HUES64 (cell line): ENCODE data around the gene GALNT5.

Experiments
- H3K27ac ChIP-seq: 2 replicates; pipeline ENCODE4 v1.7.0; 2013; ENCODE audit warnings: low read depth, low read length, inconsistent platforms
- H3K27me3 ChIP-seq: 2 replicates; pipeline ENCODE4 v1.6.1; 2013; ENCODE audit warnings: mild to moderate bottlenecking, low read length; ENCODE audit not compliant: insufficient read depth
- H3K36me3 ChIP-seq: 2 replicates; pipeline ENCODE4 v1.6.1; 2013; ENCODE audit warnings: mild to moderate bottlenecking, low read length; ENCODE audit not compliant: insufficient read depth
- H3K4me1 ChIP-seq: 2 replicates; pipeline ENCODE4 v1.6.1; 2013; ENCODE audit warnings: mild to moderate bottlenecking, low read length, moderate library complexity; ENCODE audit not compliant: insufficient read depth
- H3K4me3 ChIP-seq: 2 replicates; pipeline ENCODE4 v1.5.1; 2013; ENCODE audit warnings: mild to moderate bottlenecking, low read length, moderate library complexity
- H3K9ac ChIP-seq: 2 replicates; pipeline ENCODE4 v1.6.1; 2013; ENCODE audit warnings: mild to moderate bottlenecking, low read depth, low read length
- H3K9me3 ChIP-seq: 2 replicates; pipeline ENCODE4 v1.6.1; 2013; ENCODE audit warnings: low read depth, low read length; ENCODE audit not compliant: insufficient read depth
- WGBS: fragments of 150-250, 120-280 bp; methylation state at CpG from one replicate; pipeline ENCODE4 v1.1.7; 2013; ENCODE audit warnings: missing lambda C conversion rate; 5-methylcytosine and 5-hydroxymethylcytosine counted together

Gene GALNT5

DNA sequence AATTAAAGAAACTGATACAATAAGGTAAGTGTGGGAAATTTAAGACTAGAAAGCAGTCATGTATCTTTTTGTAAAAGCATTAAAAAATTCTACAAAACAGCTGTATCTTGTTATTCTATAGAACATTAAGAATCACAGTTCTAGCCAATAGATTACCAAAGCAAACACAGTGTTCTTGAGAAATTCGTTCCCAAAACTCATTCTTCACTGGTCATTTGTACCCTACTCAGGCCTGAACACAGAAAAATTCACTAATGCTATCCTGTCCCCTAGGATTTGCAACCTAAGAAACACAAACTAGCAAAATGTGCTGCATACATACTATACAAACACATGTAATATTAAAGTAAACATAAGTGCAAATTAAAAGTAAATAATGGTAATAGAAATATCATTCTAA is 39.0 kb downstream of the GALNT5 start:
- WGBS = 92% methylated on average over 1 of the region's 1 CpG
- H3K9me3 ChIP-seq = no peaks in the 10 kb centered on the region

DNA sequence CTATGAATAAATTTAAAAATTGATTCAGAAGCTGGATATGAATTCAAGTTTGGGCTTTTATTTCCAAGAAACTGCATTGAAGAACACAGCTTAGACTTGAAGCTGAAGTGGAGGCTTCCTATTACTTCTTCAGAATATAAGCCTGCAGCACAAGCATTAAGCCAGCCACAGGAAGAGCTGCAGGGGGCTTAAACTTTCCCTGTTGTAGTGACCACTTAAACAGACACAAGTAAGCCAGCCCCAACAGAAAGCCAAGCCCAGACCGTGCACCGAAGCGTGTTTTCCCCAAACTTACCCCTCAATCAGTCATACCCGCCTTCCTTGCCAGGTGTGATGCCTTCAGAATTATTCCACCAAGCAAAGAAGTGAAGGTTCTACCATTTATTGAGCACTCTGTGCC is 39.5 kb downstream of the GALNT5 start:
- no peaks in the 10 kb centered on the region for H3K36me3 ChIP-seq
- H3K4me1 ChIP-seq = no peaks in the 10 kb centered on the region
- no peaks in the 10 kb centered on the region for H3K27me3 ChIP-seq
- no peaks in the 10 kb centered on the region for H3K9me3 ChIP-seq
- WGBS = 85% methylated on average over 4 of the region's 4 CpGs
- H3K9ac ChIP-seq = no peak overlapping the region
- H3K27ac ChIP-seq = no peak overlapping the region
- H3K4me3 ChIP-seq = no peak overlapping the region

More for the DNA sequence above, 39.0 kb downstream of the GALNT5 start:
- Histone ChIP-seq H3K27me3 (no peaks in the 10 kb centered on the region), H3K9ac (no peak overlapping the region), H3K27ac (no peak overlapping the region), H3K36me3 (no peaks in the 10 kb centered on the region), H3K4me3 (no peak overlapping the region), H3K4me1 (no peaks in the 10 kb centered on the region)

- Histone ChIP-seq H3K4me3 (no peak overlapping the region), H3K27me3 (no peaks in the 10 kb centered on the region), H3K27ac (no peak overlapping the region), H3K9me3 (no peaks in the 10 kb centered on the region), H3K9ac (no peak overlapping the region), H3K4me1 (no peaks in the 10 kb centered on the region), H3K36me3 (no peaks in the 10 kb centered on the region)
- 94% methylated on average over 2 of the region's 2 CpGs for WGBS
Measured at GRCh38 chr2:157301307-157301706, 43.8 kb downstream of the GALNT5 start.

GRCh38 chr2:157302492-157303099 is 45.1 kb downstream of the GALNT5 start:
- no peak overlapping the region for H3K4me3 ChIP-seq
- H3K9me3 ChIP-seq = no peaks in the 10 kb centered on the region
- no peaks in the 10 kb centered on the region for H3K36me3 ChIP-seq
- no peaks in the 10 kb centered on the region for H3K4me1 ChIP-seq
- H3K27me3 ChIP-seq = no peaks in the 10 kb centered on the region
- WGBS = 13% methylated on average over 5 of the region's 9 CpGs
- no peak overlapping the region for H3K27ac ChIP-seq
- no peak overlapping the region for H3K9ac ChIP-seq

- Histone ChIP-seq H3K27me3 (no peaks in the 10 kb centered on the region), H3K9me3 (no peaks in the 10 kb centered on the region), H3K4me3 (no peak overlapping the region), H3K4me1 (no peaks in the 10 kb centered on the region), H3K36me3 (no peaks in the 10 kb centered on the region), H3K27ac (no peak overlapping the region), H3K9ac (no peak overlapping the region)
- WGBS = 50% methylated on average over 2 of the region's 2 CpGs
Measured at GRCh38 chr2:157303612-157304011, 46.1 kb downstream of the GALNT5 start.

DNA sequence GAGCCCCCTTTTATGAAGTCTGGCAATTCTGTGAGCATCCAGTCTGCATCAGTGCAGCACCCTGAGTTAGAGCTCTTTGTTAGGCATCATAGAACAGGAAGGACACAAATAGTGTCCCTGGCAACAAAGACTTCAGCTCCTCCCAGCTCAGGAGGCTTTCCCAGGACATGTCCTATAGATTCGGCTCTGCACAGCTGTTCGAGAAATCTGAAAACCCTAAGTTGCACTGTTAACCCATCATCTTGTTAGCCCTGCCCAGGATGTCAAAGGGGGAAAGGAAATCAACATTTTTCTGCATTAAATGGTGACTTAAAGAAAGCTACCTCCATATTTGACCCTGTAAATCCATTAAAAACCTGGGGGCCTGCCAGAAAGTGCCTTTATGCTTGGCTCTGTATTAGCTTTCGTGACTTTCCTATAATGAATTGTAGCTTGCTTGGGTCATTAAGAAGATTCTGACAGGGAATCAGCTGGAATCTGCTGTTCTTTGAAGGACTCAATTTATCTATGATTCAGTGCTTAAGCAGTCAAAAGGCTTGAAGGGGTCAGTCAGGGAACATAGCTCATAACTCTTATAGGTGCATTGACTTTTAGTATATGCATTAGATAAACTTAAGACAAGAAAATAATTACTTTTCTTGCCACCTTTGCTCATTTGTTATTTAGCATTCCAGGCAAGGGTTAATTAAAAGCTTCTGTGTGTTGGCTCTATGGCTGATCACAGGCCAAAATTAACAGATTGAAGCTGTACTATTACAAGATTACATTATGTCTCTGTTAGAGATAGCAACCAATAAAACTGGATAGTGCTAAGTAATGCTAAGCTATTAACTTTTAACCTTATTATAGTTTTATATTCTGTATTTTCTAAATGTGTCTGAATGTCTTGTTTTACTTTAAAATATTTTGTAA is 47.6 kb downstream of the GALNT5 start:
- Histone ChIP-seq H3K9me3 (no peaks in the 10 kb centered on the region), H3K27ac (no peak overlapping the region)

GRCh38 chr2:157305723-157306110 is 48.2 kb downstream of the GALNT5 start:
- Histone ChIP-seq H3K9ac (no peak overlapping the region), H3K36me3 (no peaks in the 10 kb centered on the region)
- 91% methylated on average over 4 of the region's 4 CpGs for WGBS

More for the DNA sequence above, 47.6 kb downstream of the GALNT5 start:
- 85% methylated on average over 2 of the region's 3 CpGs for WGBS
- H3K4me1 ChIP-seq = peaks cover 11% of the 10 kb centered on the region; the same call in 1 of the 2 replicates
- H3K4me3 ChIP-seq = no peak overlapping the region
- no peak overlapping the region for H3K9ac ChIP-seq
- no peaks in the 10 kb centered on the region for H3K36me3 ChIP-seq
- no peaks in the 10 kb centered on the region for H3K27me3 ChIP-seq

DNA sequence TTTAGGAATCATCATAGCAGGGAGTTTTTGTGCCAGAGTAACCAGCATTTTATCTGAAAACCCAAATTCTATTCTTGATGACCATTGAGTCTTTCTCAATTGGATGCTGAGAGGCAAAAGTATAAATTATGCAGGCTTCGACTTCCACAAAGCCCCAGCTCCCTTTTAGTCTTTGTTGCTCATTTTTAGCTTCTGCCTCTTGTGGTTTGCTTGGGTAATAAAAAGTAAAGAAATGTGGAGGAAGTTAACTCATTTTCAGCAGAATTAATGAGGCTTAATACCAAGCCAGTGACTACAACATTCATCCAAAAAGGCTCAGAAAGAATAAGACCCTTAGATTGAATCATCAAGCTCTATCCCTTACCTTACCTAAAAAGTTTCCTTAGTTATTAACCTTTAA is 49.5 kb downstream of the GALNT5 start:
- WGBS = 80% methylated on average over 1 of the region's 1 CpG
- Histone ChIP-seq H3K4me3 (no peak overlapping the region), H3K4me1 (peaks cover 11% of the 10 kb centered on the region; the same call in 1 of the 2 replicates), H3K27ac (no peak overlapping the region), H3K36me3 (no peaks in the 10 kb centered on the region), H3K27me3 (no peaks in the 10 kb centered on the region), H3K9ac (no peak overlapping the region), H3K9me3 (no peaks in the 10 kb centered on the region)

More at GRCh38 chr2:157305723-157306110, 48.2 kb downstream of the GALNT5 start:
- H3K9me3 ChIP-seq = no peaks in the 10 kb centered on the region
- H3K4me3 ChIP-seq = no peak overlapping the region
- H3K27ac ChIP-seq = no peak overlapping the region
- H3K27me3 ChIP-seq = no peaks in the 10 kb centered on the region
- peaks cover 11% of the 10 kb centered on the region; the same call in 1 of the 2 replicates for H3K4me1 ChIP-seq

DNA sequence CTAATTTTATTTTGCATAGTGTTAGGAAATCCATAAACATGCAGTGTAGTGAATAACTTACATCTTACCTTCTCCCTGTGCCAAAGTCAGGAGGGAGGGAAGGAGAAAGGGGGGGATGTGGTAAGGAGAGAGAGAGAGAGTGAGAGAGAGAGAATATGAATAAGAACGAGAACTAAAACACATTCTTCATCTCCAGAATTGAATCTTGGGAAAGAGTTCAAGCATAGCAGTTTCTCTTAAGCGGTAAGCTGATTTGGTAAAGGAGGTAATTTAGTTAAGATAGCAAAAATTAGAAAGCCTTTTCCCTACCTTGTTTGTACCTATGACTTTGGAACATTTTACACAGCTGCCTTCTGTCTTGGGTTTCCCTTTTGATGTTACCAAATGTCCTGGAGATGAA is 52.4 kb downstream of the GALNT5 start:
- peaks cover 11% of the 10 kb centered on the region; the same call in 1 of the 2 replicates for H3K4me1 ChIP-seq
- no peaks in the 10 kb centered on the region for H3K9me3 ChIP-seq
- no peaks in the 10 kb centered on the region for H3K36me3 ChIP-seq
- H3K27me3 ChIP-seq = no peaks in the 10 kb centered on the region
- no CpG with 5 or more reads among the region's 2 CpGs for WGBS
- H3K27ac ChIP-seq = no peak overlapping the region
- no peak overlapping the region for H3K4me3 ChIP-seq
- H3K9ac ChIP-seq = no peak overlapping the region

- Histone ChIP-seq H3K4me3 (no peak overlapping the region), H3K4me1 (peaks cover 24% of the 10 kb centered on the region; the same call in 1 of the 2 replicates), H3K9me3 (no peaks in the 10 kb centered on the region), H3K27ac (no peak overlapping the region), H3K27me3 (no peaks in the 10 kb centered on the region), H3K36me3 (no peaks in the 10 kb centered on the region), H3K9ac (no peak overlapping the region)
- WGBS = 88% methylated on average over 1 of the region's 1 CpG
Measured at GRCh38 chr2:157311706-157312105, 54.2 kb downstream of the GALNT5 start.

- H3K9me3 ChIP-seq = no peaks in the 10 kb centered on the region
- WGBS = no CpG with 5 or more reads among the region's 1 CpG
- no peak overlapping the region for H3K27ac ChIP-seq
- H3K9ac ChIP-seq = no peak overlapping the region
- no peak overlapping the region for H3K4me3 ChIP-seq
- H3K36me3 ChIP-seq = no peaks in the 10 kb centered on the region
- no peaks in the 10 kb centered on the region for H3K27me3 ChIP-seq
- peaks cover 25% of the 10 kb centered on the region; the same call in 1 of the 2 replicates for H3K4me1 ChIP-seq
Measured at GRCh38 chr2:157312866-157313486, 55.5 kb downstream of the GALNT5 start.
